Fibroblast of skin of back (primary cell): ENCODE results near the gene PTPRM.
A peak's percentile ranks its signal among the peaks of the same experiment; 100 is the strongest.
"Not testable (repeated sequence)": the region's sequence is repeated elsewhere in the genome, so short reads cannot be mapped to it uniquely, and the experiment has no call there.

ENCODE experiments used
- DNase-seq: peaks from one replicate; pipeline ENCODE4 v3.0.0-alpha.2; 2013

Gene PTPRM

GRCh38 chr18:8011906-8012305 is 444.8 kb downstream of the PTPRM start:
- DNase-seq, result no peak

GRCh38 chr18:8018701-8019331 is 451.7 kb downstream of the PTPRM start:
- DNase-seq, result no peak

GRCh38 chr18:8019600-8019999 is 452.5 kb downstream of the PTPRM start:
- DNase-seq, result no peak

- DNase-seq, result no peak
These were observed 453.2 kb downstream of the PTPRM start for GRCh38 chr18:8020132-8020846.

GRCh38 chr18:8029061-8029460 is 461.9 kb downstream of the PTPRM start:
- no peak for DNase-seq

GRCh38 chr18:8029731-8030130 is 462.6 kb downstream of the PTPRM start:
- DNase-seq, result no peak

GRCh38 chr18:8030201-8030600 is 463.1 kb downstream of the PTPRM start:
- DNase-seq, result no peak

- no peak for DNase-seq
These were observed 464.4 kb downstream of the PTPRM start for GRCh38 chr18:8031496-8031895.

GRCh38 chr18:8034674-8035073 is 467.6 kb downstream of the PTPRM start:
- no peak for DNase-seq

GRCh38 chr18:8036551-8036950 is 469.4 kb downstream of the PTPRM start:
- no peak for DNase-seq

GRCh38 chr18:8037296-8037695 is 470.2 kb downstream of the PTPRM start:
- DNase-seq, result no peak

- no peak for DNase-seq
These were observed 472.9 kb downstream of the PTPRM start for GRCh38 chr18:8040021-8040420.

- DNase-seq, result no peak
These were observed 474.5 kb downstream of the PTPRM start for GRCh38 chr18:8041526-8042111.

- no peak for DNase-seq
These were observed 476.9 kb downstream of the PTPRM start for GRCh38 chr18:8044004-8044403.

GRCh38 chr18:8045160-8045883 is 478.2 kb downstream of the PTPRM start:
- DNase-seq, result peak; percentile 36

GRCh38 chr18:8045884-8046281 is 478.8 kb downstream of the PTPRM start:
- DNase-seq, result peak; percentile 13

- DNase-seq, result peak; percentile 43
These were observed 479.3 kb downstream of the PTPRM start for GRCh38 chr18:8046441-8046840.

GRCh38 chr18:8049147-8049546 is 482.0 kb downstream of the PTPRM start:
- peak; percentile 22 for DNase-seq

GRCh38 chr18:8050616-8051329 is 483.7 kb downstream of the PTPRM start:
- no peak for DNase-seq

GRCh38 chr18:8051453-8051852 is 484.3 kb downstream of the PTPRM start:
- peak; percentile 27 for DNase-seq

- DNase-seq, result peak; percentile 34
These were observed 485.2 kb downstream of the PTPRM start for GRCh38 chr18:8052237-8052701.

- no peak for DNase-seq
These were observed 489.6 kb downstream of the PTPRM start for GRCh38 chr18:8056723-8057122.

GRCh38 chr18:8063152-8063551 is 496.0 kb downstream of the PTPRM start:
- DNase-seq, result not testable (repeated sequence)
